H1 (cell line): Measurements from ENCODE around the gene MARCHF3. TPM values are rescaled to one million over a fixed set of nuclear protein-coding genes. Genes with fewer than 3 reads are reported as not detected.

Source experiments
- BACH1 ChIP-seq: IDR thresholded peaks from 2 replicates; pipeline ENCODE4 v1.6.1; 2012; ENCODE audit warnings: low read length, improper control_type of control experiment
- BCL11A ChIP-seq, 2 experiments: IDR thresholded peaks; one replicate each; pipeline ENCODE4 v1.6.1; 2011; ENCODE audit warnings: low read depth in 2 of 2, low read length in 2 of 2, mild to moderate bottlenecking in 2 of 2
- CHD1 ChIP-seq: IDR thresholded peaks from 2 replicates; pipeline ENCODE4 v1.6.1; 2012; ENCODE audit warnings: low read depth, low read length, improper control_type of control experiment
- CHD7 ChIP-seq: fragments of 300-600 bp; sonication (generic); IDR thresholded peaks from 2 replicates; pipeline ENCODE4 v1.7.1; 2012; ENCODE audit warnings: low read length, moderate library complexity, mild to moderate bottlenecking, inconsistent platforms; ENCODE audit not compliant: insufficient replicate concordance
- EZH2 ChIP-seq: fragments of 200-600 bp; sonication (generic); IDR thresholded peaks from 2 replicates; pipeline ENCODE4 v1.7.1; 2012; ENCODE audit warnings: low read depth, mild to moderate bottlenecking, moderate library complexity, low read length, inconsistent platforms; ENCODE audit not compliant: severe bottlenecking
- FOSL1 ChIP-seq: IDR thresholded peaks from 2 replicates; pipeline ENCODE4 v1.6.1; 2011; ENCODE audit warnings: mild to moderate bottlenecking, low read depth, low read length, moderate library complexity; ENCODE audit not compliant: insufficient read depth
- KDM1A ChIP-seq: fragments of 200-600, 300-600 bp; sonication (generic); IDR thresholded peaks from 2 replicates; pipeline ENCODE4 v1.7.1; 2016; ENCODE audit warnings: mild to moderate bottlenecking, low read length, borderline replicate concordance
- RBBP5 ChIP-seq: IDR thresholded peaks from 2 replicates; pipeline ENCODE4 v1.7.1; 2012; ENCODE audit warnings: low read depth, mild to moderate bottlenecking, inconsistent platforms, low read length, moderate library complexity, borderline replicate concordance
- RFX5 ChIP-seq: IDR thresholded peaks from 2 replicates; pipeline ENCODE4 v1.6.1; 2011; ENCODE audit warnings: low read depth, low read length, improper control_type of control experiment, borderline replicate concordance
- SIX5 ChIP-seq: IDR thresholded peaks from 2 replicates; pipeline ENCODE4 v1.6.1; 2011; ENCODE audit warnings: mild to moderate bottlenecking, low read depth, low read length
- polyA plus RNA-seq, 7 experiments: library from polyadenylated mRNA; depleted of rRNA in 3 of 7; stranded (reverse) in 5 of 7; unstranded in 2 of 7; fragments of >200 nt in 5 of 7; fragments of 200-250 nt in 2 of 7; gene quantifications; 1 replicate in 5 of 7; 2 replicates in 1 of 7; 4 replicates in 1 of 7; pipeline versions ENCODE4 v1.2.1 to v1.2.3, GENCODE V29; 2011 to 2013; ENCODE audit warnings: missing spikeins in 2 of 7, mixed read lengths in 2 of 7
- total RNA-seq: library from RNA; stranded (reverse); fragmentation: NEBNext Ultra II Directional; extraction: Animal tissue kit (Norgen Biotek cat#: 25700); gene quantifications from 2 replicates; pipeline ENCODE4 v1.2.1, GENCODE V29; 2021

The MARCHF3 gene
- total and polyA plus RNA-seq, 2 of the 8 experiments (the other 6 are each of a cell fraction or from before 2014, with no cell fraction given), result 12.0 to 16.9 TPM

GRCh38 chr5:126878085-126878484, 152.3 kb downstream of the MARCHF3 start (continued):
- TF ChIP-seq CHD7 (no peak), BACH1 (no peak), KDM1A (no peak), EZH2 (no peak), RFX5 (no peak), SIX5 (no peak), FOSL1 (no peak), BCL11A (IDR thresholded peaks at IDR 0.05; ENCODE audit: low read depth in 2 of 2, low read length in 2 of 2) (no peak), CHD1 (no peak), RBBP5 (no peak)
